Activated B cell treated with CpG ODN at 0.5 μM for 24 hours (primary cell): ENCODE data around the gene ZBTB8OS. TPM values are rescaled to one million over a fixed set of nuclear protein-coding genes. Genes with fewer than 3 reads are reported as not detected.

ENCODE experiments used
- ATAC-seq: fragments of 200-7000 bp; cut with Tn5 transposase; one replicate; pipeline ENCODE4 v1.10.0; 2021; ENCODE audit warnings: low read depth, mild to moderate bottlenecking, moderate library complexity
- CTCF ChIA-PET: fragments of 350-600 bp; sonication (Branson Sonifier 250); formaldehyde crosslinking; loops from one replicate; lab custom pipeline; 2021; ENCODE audit warnings: antibody characterized with exemption; lab: Charles Lee
- POLR2A ChIA-PET: fragments of 350-600 bp; sonication (Branson Sonifier 250); formaldehyde crosslinking; loops from one replicate; lab custom pipeline; 2021; ENCODE audit warnings: antibody characterized with exemption; lab: Charles Lee
- DNase-seq: peaks from one replicate; pipeline ENCODE4 v3.0.0; 2022
- H3K27ac Mint-ChIP-seq: one replicate; pipeline ENCODE4 v1.8.0; 2020; ENCODE audit warnings: mixed read lengths
- H3K27me3 Mint-ChIP-seq: one replicate; pipeline ENCODE4 v1.8.0; 2021; ENCODE audit warnings: mixed read lengths
- H3K36me3 Mint-ChIP-seq: one replicate; pipeline ENCODE4 v1.8.0; 2021; ENCODE audit warnings: low read depth, mixed read lengths
- H3K4me1 Mint-ChIP-seq: one replicate; pipeline ENCODE4 v1.8.0; 2021; ENCODE audit warnings: mixed read lengths
- H3K4me3 Mint-ChIP-seq: one replicate; pipeline ENCODE4 v1.8.0; 2020; ENCODE audit warnings: mild to moderate bottlenecking, mixed read lengths
- H3K9me3 Mint-ChIP-seq: one replicate; pipeline ENCODE4 v1.8.0; 2020; ENCODE audit warnings: mixed read lengths
- intact Hi-C: fragments of 100-400 bp; cut with micrococcal nuclease; formaldehyde crosslinking; loops from one replicate; pipeline ENCODE4 v1.15.1; 2024
- total RNA-seq: library from RNA; stranded (reverse); gene quantifications from 2 replicates; pipeline ENCODE4 v1.2.3, GENCODE V29; 2022
- TF ChIP-seq, protein P1 (sequence below): fragments of 200-600 bp; IDR thresholded peaks from one replicate; pipeline ENCODE4 v1.8.0; 2022; ENCODE audit warnings: antibody characterized with exemption, mild to moderate bottlenecking

Gene ZBTB8OS
- total RNA-seq, 1 donor from 2014 or later, result 65.3 TPM

- Mint-ChIP-seq H3K27ac (no peak overlapping the region), H3K36me3 (peaks cover 51% of the 10 kb centered on the region), H3K4me1 (peaks cover 25% of the 10 kb centered on the region), H3K4me3 (no peak overlapping the region), H3K9me3 (no peaks in the 10 kb centered on the region), H3K27me3 (no peaks in the 10 kb centered on the region)
- DNase-seq (no peak), ATAC-seq (no peak)
- ChIA-PET CTCF (no interaction called here), POLR2A (no interaction called here)
- intact Hi-C loops, result no loop called here
- TF ChIP-seq, protein P1, sequence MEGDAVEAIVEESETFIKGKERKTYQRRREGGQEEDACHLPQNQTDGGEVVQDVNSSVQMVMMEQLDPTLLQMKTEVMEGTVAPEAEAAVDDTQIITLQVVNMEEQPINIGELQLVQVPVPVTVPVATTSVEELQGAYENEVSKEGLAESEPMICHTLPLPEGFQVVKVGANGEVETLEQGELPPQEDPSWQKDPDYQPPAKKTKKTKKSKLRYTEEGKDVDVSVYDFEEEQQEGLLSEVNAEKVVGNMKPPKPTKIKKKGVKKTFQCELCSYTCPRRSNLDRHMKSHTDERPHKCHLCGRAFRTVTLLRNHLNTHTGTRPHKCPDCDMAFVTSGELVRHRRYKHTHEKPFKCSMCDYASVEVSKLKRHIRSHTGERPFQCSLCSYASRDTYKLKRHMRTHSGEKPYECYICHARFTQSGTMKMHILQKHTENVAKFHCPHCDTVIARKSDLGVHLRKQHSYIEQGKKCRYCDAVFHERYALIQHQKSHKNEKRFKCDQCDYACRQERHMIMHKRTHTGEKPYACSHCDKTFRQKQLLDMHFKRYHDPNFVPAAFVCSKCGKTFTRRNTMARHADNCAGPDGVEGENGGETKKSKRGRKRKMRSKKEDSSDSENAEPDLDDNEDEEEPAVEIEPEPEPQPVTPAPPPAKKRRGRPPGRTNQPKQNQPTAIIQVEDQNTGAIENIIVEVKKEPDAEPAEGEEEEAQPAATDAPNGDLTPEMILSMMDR, result no peak
These were observed 24.2 kb downstream of the ZBTB8OS start for GRCh38 chr1:32626176-32626575.

DNA sequence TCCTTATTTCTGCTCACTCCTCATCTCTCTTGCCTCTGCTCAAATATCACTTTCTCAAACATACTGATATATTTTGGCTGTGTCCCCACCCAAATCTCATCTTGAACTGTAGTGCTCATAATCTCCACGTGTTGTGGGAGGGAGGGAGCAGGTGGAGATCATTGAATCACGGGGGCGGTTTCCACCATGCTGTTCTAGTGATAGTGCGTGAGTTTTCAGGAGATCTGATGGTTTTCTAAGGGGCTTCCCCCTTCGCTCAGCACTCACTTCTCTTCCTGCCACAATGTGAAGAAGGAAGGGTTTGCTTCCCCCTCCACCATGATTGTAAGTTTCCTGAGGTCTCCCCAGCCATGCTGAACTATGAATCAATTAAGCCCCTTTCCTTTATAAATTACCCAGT, 26.6 kb downstream of the ZBTB8OS start:
- TF ChIP-seq, protein P1, result no peak
- intact Hi-C loops, result no loop called here
- peaks cover 46% of the 10 kb centered on the region for H3K36me3 Mint-ChIP-seq
- CTCF ChIA-PET, result no interaction called here
- H3K4me1 Mint-ChIP-seq, result peaks cover 25% of the 10 kb centered on the region
- peak; percentile 45 for ATAC-seq
- POLR2A ChIA-PET, result interaction anchor here (0.9 kb wide), 1 partner anchor 26 kb away, joined by 3 read pairs; no protein-coding TSS in a partner anchor
- no peak for DNase-seq
- H3K9me3 Mint-ChIP-seq, result no peaks in the 10 kb centered on the region
- no peaks in the 10 kb centered on the region for H3K27me3 Mint-ChIP-seq
- H3K4me3 Mint-ChIP-seq, result no peak overlapping the region
- H3K27ac Mint-ChIP-seq, result peak overlapping the region; percentile 57

GRCh38 chr1:32622806-32623681, 27.3 kb downstream of the ZBTB8OS start:
- H3K27ac Mint-ChIP-seq, result peak overlapping the region; percentile 57
- H3K27me3 Mint-ChIP-seq, result no peaks in the 10 kb centered on the region
- H3K36me3 Mint-ChIP-seq, result peaks cover 49% of the 10 kb centered on the region
- ATAC-seq (no peak), DNase-seq (no peak)
- peaks cover 25% of the 10 kb centered on the region for H3K4me1 Mint-ChIP-seq
- H3K4me3 Mint-ChIP-seq, result no peak overlapping the region
- intact Hi-C loops, result no loop called here
- TF ChIP-seq, protein P1, result no peak
- ChIA-PET POLR2A (interaction anchor here (0.9 kb wide), 1 partner anchor 26 kb away, joined by 3 read pairs; no protein-coding TSS in a partner anchor), CTCF (no interaction called here)
- no peaks in the 10 kb centered on the region for H3K9me3 Mint-ChIP-seq

DNA sequence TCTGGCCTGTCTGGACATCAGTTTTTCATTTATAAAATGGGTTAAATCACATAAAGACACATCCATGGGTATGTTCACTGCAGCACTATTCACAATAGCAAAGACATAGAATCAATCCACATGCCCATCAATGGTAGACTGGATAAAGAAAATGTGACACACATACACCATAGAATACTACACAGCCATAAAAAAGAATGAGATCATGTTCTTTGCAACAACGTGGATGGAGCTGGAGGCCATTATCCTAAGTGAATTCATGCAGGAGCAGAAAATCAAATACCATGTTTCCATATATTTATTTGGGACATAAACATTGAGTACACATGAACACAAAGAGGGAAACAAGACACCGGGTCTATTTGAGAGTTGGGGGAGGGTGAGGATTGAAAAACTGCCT, 28.1 kb downstream of the ZBTB8OS start:
- H3K27me3 Mint-ChIP-seq, result no peaks in the 10 kb centered on the region
- ChIA-PET POLR2A (no interaction called here), CTCF (no interaction called here)
- no peak overlapping the region for H3K27ac Mint-ChIP-seq
- ATAC-seq (no peak), DNase-seq (no peak)
- H3K9me3 Mint-ChIP-seq, result no peaks in the 10 kb centered on the region
- intact Hi-C loops, result no loop called here
- H3K36me3 Mint-ChIP-seq, result peaks cover 43% of the 10 kb centered on the region
- TF ChIP-seq, protein P1, result no peak
- peaks cover 18% of the 10 kb centered on the region for H3K4me1 Mint-ChIP-seq
- H3K4me3 Mint-ChIP-seq, result no peak overlapping the region

DNA sequence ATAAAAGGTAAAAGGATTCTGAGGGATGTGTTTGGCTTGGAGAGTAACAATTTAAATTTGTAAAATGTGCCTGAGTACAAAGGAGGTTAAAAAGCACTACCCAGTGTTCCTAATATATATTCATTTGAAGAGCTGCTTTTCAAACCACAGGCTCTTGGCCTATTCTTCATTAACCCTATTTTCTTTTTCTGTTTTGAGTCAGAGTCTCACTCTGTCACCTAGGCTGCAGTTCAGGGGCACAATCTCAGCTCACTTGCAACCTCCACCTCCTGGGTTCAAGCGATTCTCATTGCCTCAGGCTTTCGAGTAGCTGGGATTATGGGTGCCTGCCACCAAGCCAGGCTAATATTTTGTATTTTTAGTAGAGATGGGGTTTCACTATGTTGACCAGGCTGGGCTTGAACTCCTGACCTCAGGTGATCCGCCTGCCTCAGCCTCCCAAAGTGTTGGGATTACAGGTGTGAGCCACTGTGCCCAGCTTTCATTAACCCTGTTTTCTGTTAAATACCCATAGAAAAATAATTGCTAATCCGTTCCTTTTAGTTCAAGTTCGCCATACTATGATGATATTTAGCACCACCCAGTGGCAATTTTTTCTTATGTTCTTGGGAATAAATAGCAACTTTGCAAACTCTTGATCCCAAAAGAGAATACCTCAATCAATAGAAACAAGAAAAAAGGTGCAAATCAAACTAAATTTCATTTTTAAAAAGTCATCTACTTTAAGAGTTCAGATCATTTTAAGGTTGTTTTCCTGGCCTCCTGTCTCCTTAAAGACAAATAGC, 30.5 kb downstream of the ZBTB8OS start:
- H3K27ac Mint-ChIP-seq, result no peak overlapping the region
- H3K9me3 Mint-ChIP-seq, result no peaks in the 10 kb centered on the region
- TF ChIP-seq, protein P1, result no peak
- H3K4me3 Mint-ChIP-seq, result no peak overlapping the region
- ATAC-seq (peak; percentile 31), DNase-seq (no peak)
- intact Hi-C loops, result loop anchor here (1.0 kb wide), 1 partner anchor 100 kb away; no protein-coding TSS in a partner anchor
- no peaks in the 10 kb centered on the region for H3K27me3 Mint-ChIP-seq
- POLR2A ChIA-PET, result no interaction called here
- H3K4me1 Mint-ChIP-seq, result peaks cover 16% of the 10 kb centered on the region
- CTCF ChIA-PET, result interaction anchor here (1.9 kb wide), 1 partner anchor 100 kb away, joined by 8 read pairs; no protein-coding TSS in a partner anchor
- H3K36me3 Mint-ChIP-seq, result peaks cover 37% of the 10 kb centered on the region
